Suprapubic skin (tissue), 3 donors: ENCODE data around the gene LAMP1.

ENCODE experiments used
- POLR2A ChIP-seq, 2 donors: fragments of 450-650 bp; IDR thresholded peaks; one replicate each; pipeline ENCODE4 v1.6.1; 2017; ENCODE audit warnings: antibody characterized with exemption in 2 of 2, mild to moderate bottlenecking in 2 of 2, moderate library complexity in 2 of 2
- TF ChIP-seq, protein P1 (sequence below), 2 donors: fragments of 200-600 bp in 1 of 2; fragments of 450-650 bp in 1 of 2; sonication (generic) in 1 of 2; IDR thresholded peaks; one replicate each; pipeline ENCODE4 v1.5.1; 2016 to 2019; ENCODE audit warnings: antibody characterized with exemption in 2 of 2, mild to moderate bottlenecking in 1 of 2, moderate library complexity in 1 of 2

DNA sequence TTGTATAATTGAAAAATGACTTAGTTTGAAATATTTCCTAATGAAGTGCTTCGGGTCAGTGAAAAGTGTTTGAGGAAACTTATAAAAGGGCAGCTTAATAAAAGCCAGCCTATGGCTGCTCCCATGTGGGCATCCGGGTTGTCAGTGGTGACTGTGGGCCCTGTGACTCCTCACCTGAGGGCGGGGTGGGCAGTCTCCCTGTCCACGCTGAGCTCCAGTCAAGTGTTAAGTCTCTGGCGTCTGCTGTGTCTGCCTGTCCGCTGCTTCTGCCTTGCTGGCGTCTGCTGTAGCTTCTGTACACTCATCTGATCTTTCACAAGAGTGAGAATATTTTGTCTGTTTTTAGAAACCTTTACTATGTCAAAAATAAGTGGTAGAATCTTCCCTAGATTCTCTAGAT is 7.1 kb downstream of the LAMP1 start:
- TF ChIP-seq POLR2A (IDR thresholded peaks at IDR 0.05) = no peak
- TF ChIP-seq, protein P1, sequence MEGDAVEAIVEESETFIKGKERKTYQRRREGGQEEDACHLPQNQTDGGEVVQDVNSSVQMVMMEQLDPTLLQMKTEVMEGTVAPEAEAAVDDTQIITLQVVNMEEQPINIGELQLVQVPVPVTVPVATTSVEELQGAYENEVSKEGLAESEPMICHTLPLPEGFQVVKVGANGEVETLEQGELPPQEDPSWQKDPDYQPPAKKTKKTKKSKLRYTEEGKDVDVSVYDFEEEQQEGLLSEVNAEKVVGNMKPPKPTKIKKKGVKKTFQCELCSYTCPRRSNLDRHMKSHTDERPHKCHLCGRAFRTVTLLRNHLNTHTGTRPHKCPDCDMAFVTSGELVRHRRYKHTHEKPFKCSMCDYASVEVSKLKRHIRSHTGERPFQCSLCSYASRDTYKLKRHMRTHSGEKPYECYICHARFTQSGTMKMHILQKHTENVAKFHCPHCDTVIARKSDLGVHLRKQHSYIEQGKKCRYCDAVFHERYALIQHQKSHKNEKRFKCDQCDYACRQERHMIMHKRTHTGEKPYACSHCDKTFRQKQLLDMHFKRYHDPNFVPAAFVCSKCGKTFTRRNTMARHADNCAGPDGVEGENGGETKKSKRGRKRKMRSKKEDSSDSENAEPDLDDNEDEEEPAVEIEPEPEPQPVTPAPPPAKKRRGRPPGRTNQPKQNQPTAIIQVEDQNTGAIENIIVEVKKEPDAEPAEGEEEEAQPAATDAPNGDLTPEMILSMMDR (IDR thresholded peaks at IDR 0.05) = no peak
